Nephron progenitor cell (in vitro differentiated cells): ENCODE measurements around the gene SUMF1.
A peak's percentile ranks its signal among the peaks of the same experiment; 100 is the strongest.

Experiments used
- DNase-seq: peaks from one replicate; pipeline ENCODE4 v3.0.0; 2021
- H3K27ac Mint-ChIP-seq: 2 replicates; pipeline ENCODE4 v1.8.0; 2021; ENCODE audit warnings: mild to moderate bottlenecking, moderate library complexity, mixed read lengths
- H3K27me3 Mint-ChIP-seq: 2 replicates; pipeline ENCODE4 v1.8.0; 2021; ENCODE audit warnings: mild to moderate bottlenecking, low read depth, mixed read lengths; ENCODE audit not compliant: poor library complexity
- H3K36me3 Mint-ChIP-seq: 2 replicates; pipeline ENCODE4 v1.8.0; 2021; ENCODE audit warnings: low read depth, mixed read lengths
- H3K4me1 Mint-ChIP-seq: 2 replicates; pipeline ENCODE4 v1.8.0; 2021; ENCODE audit warnings: mixed read lengths
- H3K4me3 Mint-ChIP-seq: 2 replicates; pipeline ENCODE4 v1.8.0; 2021; ENCODE audit warnings: mild to moderate bottlenecking, moderate library complexity, mixed read lengths
- H3K9me3 Mint-ChIP-seq: 2 replicates; pipeline ENCODE4 v1.8.0; 2021; ENCODE audit warnings: mild to moderate bottlenecking, moderate library complexity, mixed read lengths
- TF ChIP-seq, protein P1 (sequence below): fragments of 200-600 bp; sonication (generic); IDR thresholded peaks from 2 replicates; pipeline ENCODE4 v1.5.0; 2021; ENCODE audit warnings: antibody characterized with exemption

SUMF1 gene

DNA sequence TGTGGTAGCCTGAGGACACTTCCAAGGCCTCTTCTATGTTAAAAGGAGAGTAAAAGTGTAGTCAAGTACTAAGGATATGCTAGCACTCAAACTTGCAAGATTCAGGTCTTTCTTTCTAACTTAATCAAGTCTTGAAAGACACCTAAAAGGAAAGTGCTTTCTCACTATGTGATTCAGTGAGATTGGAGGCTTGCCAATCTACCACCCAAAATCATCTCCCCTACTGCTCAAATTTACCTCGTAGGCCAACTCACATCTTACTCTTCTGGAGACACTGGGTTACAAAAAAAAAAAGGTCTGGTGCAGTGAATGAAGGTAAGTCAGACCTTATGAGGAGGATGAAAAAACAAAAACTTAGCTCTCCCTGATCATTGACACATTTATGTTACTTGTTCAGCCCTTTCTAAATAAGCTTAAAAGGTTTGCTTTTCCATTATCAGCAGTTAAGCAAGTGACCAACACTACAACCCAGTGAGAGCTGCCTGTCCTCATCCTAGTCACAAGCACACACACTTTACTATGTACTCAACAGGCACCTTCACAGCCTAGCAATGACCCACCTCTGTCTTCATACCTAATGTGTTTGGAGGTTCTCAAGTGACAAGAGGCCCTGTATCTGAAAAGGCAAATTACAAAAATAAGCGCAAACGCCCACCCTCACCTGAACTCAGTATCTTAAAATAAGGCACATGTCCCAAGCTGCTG, 19.6 kb downstream of the SUMF1 start:
- peaks cover 48% of the 10 kb centered on the region for H3K36me3 Mint-ChIP-seq
- TF ChIP-seq, protein P1, sequence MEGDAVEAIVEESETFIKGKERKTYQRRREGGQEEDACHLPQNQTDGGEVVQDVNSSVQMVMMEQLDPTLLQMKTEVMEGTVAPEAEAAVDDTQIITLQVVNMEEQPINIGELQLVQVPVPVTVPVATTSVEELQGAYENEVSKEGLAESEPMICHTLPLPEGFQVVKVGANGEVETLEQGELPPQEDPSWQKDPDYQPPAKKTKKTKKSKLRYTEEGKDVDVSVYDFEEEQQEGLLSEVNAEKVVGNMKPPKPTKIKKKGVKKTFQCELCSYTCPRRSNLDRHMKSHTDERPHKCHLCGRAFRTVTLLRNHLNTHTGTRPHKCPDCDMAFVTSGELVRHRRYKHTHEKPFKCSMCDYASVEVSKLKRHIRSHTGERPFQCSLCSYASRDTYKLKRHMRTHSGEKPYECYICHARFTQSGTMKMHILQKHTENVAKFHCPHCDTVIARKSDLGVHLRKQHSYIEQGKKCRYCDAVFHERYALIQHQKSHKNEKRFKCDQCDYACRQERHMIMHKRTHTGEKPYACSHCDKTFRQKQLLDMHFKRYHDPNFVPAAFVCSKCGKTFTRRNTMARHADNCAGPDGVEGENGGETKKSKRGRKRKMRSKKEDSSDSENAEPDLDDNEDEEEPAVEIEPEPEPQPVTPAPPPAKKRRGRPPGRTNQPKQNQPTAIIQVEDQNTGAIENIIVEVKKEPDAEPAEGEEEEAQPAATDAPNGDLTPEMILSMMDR, result no peak
- H3K9me3 Mint-ChIP-seq, result no peaks in the 10 kb centered on the region
- no peak overlapping the region for H3K27ac Mint-ChIP-seq
- peaks cover 3% of the 10 kb centered on the region for H3K27me3 Mint-ChIP-seq
- no peak overlapping the region for H3K4me3 Mint-ChIP-seq
- H3K4me1 Mint-ChIP-seq, result peaks cover 25% of the 10 kb centered on the region
- DNase-seq, result no peak

DNA sequence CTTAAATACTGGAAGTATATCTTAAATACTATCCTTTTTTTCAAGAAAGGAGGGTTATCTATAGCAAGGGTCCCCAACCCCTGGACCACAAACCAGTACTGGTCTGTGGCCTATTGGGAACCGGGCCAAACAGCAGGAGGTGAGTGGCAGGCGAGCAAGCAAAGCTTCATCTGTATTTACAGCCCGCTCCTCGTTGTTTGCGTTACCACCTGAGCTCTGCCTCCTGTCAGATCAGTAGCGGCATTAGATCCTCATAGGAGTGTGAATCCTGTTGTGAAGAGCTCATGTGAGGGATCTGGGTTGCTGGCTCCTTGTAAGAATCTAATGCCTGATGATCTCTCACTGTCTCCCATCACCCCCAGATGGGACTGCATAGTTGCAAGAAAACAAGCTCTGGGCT, 26.1 kb downstream of the SUMF1 start:
- Mint-ChIP-seq H3K9me3 (no peaks in the 10 kb centered on the region), H3K4me3 (no peak overlapping the region), H3K27me3 (no peaks in the 10 kb centered on the region), H3K36me3 (peaks cover 59% of the 10 kb centered on the region), H3K4me1 (peaks cover 13% of the 10 kb centered on the region), H3K27ac (peak overlapping the region; percentile 91)
- no peak for DNase-seq
- TF ChIP-seq, protein P1, result no peak

DNA sequence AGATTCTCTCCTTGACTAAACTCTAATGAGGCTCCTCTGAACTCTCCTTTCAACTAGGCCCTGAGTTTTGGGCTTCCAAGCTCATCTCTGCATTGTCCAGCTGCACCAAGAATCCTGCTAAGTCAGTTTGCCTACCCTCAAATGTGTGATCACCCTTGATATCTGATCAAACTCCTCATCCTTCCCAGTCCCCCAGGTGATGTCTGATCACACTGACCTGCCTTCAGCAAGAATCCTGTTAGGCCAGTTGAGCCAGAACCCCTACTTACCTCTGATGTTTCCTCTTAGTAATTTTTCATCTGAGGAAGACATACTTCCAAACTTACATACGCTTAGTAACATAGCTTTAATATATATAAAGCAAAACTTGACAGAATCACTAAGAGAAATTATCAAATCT, 28.8 kb downstream of the SUMF1 start:
- no peak for DNase-seq
- Mint-ChIP-seq H3K27me3 (peaks cover 2% of the 10 kb centered on the region), H3K9me3 (no peaks in the 10 kb centered on the region), H3K4me1 (peaks cover 13% of the 10 kb centered on the region), H3K27ac (no peak overlapping the region), H3K36me3 (peaks cover 62% of the 10 kb centered on the region), H3K4me3 (no peak overlapping the region)
- TF ChIP-seq, protein P1, result no peak

DNA sequence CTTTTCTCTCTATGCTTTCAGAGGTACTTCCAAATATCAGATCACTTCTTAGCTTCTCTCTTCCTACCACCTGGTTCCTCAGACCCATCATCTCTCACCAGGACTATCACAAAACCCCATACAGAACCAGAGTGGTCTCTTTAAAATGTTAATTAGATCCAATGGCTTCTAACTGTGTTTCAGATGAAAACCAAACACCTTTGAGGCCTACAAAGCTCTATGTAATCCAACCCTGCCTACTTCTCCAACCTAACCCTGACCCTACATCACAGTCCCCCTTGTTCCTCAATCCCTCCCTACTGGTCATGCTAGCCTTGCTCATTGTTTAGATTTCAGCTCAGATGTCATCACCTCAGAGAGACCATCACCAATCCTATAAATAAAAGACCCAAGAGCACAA, 34.8 kb downstream of the SUMF1 start:
- Mint-ChIP-seq H3K4me1 (peaks cover 29% of the 10 kb centered on the region), H3K27ac (peak overlapping the region; percentile 12), H3K9me3 (peaks cover 21% of the 10 kb centered on the region), H3K4me3 (no peak overlapping the region), H3K27me3 (peaks cover 2% of the 10 kb centered on the region), H3K36me3 (peaks cover 66% of the 10 kb centered on the region)
- TF ChIP-seq, protein P1, result no peak
- no peak for DNase-seq

DNA sequence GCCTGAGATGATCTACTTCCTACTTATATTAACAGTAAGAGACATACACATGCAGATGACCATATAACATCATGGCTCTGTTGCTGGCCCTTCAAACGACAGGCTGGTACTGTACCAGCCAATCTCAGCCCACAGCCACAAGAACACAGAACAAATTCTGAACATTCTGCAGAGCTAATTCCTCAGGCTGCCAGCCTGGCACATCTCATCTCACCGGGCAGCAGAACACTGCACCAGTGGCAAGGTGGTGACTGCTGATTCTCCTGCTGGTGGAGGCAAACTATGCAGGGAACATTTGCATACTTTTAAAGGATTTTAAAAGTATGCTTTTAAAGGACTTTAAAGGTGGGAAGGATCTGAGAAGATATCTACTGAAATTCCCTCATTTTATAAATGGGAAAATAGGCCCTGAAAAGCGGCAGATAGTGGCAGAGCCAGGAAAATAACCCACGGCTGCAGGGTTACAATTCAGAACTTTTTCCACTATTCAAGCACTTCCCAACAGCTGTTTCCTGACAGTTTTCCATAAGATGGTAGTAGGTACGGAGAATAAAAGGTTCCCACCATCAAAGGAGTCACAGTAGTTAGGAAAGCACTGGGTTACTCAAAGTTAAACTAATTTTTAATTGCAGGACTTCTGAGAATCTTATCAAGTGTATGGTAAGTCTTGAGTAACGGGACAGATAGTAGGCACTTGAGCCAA, 37.3 kb downstream of the SUMF1 start:
- peaks cover 51% of the 10 kb centered on the region for H3K36me3 Mint-ChIP-seq
- peaks cover 2% of the 10 kb centered on the region for H3K27me3 Mint-ChIP-seq
- H3K4me3 Mint-ChIP-seq, result no peak overlapping the region
- no peak for DNase-seq
- peaks cover 21% of the 10 kb centered on the region for H3K9me3 Mint-ChIP-seq
- peaks cover 50% of the 10 kb centered on the region for H3K4me1 Mint-ChIP-seq
- TF ChIP-seq, protein P1, result no peak
- H3K27ac Mint-ChIP-seq, result peak overlapping the region; percentile 25
